ENCODE measurements around the gene TAC3.

Gene TAC3

DNA sequence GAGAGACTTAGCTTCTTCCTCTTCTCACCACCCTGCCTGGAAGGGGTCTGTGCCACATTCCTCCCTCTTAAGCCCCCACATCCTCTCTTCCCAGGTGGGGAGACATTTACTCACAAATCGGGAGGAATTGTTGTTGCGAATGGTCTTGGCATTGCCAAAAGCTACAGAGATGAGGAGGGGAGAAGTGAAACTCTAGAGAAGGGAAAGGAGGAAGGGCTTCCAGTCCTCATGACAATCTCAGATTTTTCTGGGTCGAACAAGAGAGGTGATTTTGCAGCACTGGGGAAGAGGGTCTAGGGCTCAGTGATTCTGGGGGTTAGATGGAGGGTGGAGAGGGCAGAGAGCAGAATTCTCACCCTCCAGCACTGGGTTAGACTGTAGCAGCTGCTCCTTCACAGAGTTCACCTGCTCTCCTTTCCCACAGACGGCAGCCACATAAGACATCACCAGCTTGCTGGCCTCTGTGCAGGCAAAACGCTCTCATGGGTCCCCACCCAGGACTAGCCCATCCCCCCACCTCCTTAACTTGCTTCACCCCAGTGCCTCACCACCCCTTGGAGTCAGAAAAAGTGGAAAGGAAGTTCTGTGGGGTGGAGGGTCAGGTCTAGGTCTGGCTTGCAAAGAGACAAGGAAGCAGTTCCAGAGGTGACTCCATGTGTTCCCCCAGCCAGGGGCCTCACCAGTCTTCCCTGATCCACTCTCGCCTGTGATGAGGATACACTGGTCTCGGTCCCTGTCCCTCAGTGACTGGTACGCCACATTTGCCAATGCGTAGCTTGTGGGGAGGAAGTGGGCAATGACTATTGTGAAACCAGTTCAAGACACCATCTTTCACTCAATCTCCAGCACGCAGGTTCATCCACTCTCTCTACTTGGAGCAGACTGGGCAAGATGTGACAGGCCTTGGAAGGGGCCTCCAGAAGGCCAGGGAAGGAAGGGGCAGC is 30.9 kb upstream of the TAC3 start:
- Histone ChIP-seq H3K4me3 (ENCODE audit: low read depth in 1 of 2, low read length in 1 of 2) (peak overlapping the region; percentile 34 to 50), H3K4me1 (ENCODE audit: control insufficient read depth in 1 of 2, insufficient read depth in 1 of 2, low read depth in 1 of 2, low read length in 1 of 2) (peaks cover 40 to 41% of the 10 kb centered on the region in 2 experiments), H3K9me3 (no peaks in the 10 kb centered on the region), H3K27ac (peak overlapping the region; percentile 59), H3K36me3 (no peaks in the 10 kb centered on the region), H3K27me3 (no peaks in the 10 kb centered on the region)
- TF ChIP-seq, protein P1, sequence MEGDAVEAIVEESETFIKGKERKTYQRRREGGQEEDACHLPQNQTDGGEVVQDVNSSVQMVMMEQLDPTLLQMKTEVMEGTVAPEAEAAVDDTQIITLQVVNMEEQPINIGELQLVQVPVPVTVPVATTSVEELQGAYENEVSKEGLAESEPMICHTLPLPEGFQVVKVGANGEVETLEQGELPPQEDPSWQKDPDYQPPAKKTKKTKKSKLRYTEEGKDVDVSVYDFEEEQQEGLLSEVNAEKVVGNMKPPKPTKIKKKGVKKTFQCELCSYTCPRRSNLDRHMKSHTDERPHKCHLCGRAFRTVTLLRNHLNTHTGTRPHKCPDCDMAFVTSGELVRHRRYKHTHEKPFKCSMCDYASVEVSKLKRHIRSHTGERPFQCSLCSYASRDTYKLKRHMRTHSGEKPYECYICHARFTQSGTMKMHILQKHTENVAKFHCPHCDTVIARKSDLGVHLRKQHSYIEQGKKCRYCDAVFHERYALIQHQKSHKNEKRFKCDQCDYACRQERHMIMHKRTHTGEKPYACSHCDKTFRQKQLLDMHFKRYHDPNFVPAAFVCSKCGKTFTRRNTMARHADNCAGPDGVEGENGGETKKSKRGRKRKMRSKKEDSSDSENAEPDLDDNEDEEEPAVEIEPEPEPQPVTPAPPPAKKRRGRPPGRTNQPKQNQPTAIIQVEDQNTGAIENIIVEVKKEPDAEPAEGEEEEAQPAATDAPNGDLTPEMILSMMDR (IDR thresholded peaks at IDR 0.05), result no peak

DNA sequence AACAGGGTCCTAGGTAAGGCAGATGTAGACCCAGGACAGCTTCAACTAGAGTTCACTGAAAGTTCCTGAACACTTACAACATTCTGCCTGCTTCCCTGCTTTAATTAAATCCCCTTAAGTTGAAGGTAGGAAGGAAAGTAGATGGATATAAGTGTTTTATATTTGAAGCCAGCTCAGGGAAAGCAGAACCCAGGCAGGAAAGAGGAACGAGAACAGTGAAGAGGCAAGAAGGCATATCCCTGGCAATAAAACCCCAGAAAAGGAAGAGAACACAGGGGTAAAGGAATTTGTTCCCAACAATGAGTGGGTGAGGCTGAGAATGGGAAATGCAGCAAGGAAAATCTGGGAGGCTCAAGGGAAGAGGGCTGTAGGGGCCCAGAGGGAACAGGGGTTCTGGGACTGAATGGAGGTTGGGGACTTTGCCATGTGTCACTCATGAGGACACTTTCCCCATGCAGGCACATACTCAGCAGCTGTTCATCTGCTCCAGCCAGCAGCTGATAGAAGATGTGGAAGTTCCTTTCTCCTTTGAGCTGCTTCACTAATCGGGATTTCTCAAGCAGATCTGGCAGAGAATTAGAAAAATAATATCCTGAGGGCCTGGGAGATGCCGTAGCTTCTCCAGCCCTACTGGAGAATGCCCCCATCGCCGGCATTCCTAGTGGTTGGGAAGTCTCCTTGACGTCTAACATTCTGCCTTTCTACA is 29.9 kb upstream of the TAC3 start:
- Histone ChIP-seq H3K27me3 (no peaks in the 10 kb centered on the region), H3K4me3 (ENCODE audit: low read depth in 1 of 2, low read length in 1 of 2) (no peak overlapping the region), H3K27ac (no peak overlapping the region), H3K4me1 (ENCODE audit: control insufficient read depth in 1 of 2, insufficient read depth in 1 of 2, low read depth in 1 of 2, low read length in 1 of 2) (peaks cover 40 to 41% of the 10 kb centered on the region in 2 experiments), H3K36me3 (no peaks in the 10 kb centered on the region), H3K9me3 (no peaks in the 10 kb centered on the region)
- TF ChIP-seq, protein P1 (IDR thresholded peaks at IDR 0.05), result no peak

DNA sequence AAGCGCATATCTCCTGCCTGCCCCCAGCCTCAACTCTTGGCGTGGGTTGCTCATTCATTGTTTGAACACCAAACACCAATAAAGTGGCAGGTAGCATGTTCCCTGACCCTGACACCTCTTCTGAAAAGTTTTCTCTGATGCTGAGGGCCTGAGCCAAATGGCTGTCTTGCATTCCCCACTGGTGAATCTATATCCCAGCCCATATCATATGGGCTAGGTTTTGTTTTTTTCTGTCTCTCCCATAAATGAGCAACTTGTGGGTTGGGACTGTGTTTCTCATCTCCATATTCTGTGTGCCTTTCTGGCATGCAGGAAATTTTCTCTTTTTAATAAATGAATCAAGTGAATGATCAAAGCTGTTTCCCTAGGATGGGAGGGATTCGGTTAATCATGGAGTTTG is 28.6 kb upstream of the TAC3 start:
- Histone ChIP-seq H3K9me3 (no peaks in the 10 kb centered on the region), H3K4me3 (ENCODE audit: low read depth in 1 of 2, low read length in 1 of 2) (no peak overlapping the region), H3K27me3 (no peaks in the 10 kb centered on the region), H3K36me3 (no peaks in the 10 kb centered on the region), H3K27ac (no peak overlapping the region), H3K4me1 (ENCODE audit: control insufficient read depth in 1 of 2, insufficient read depth in 1 of 2, low read depth in 1 of 2, low read length in 1 of 2) (peaks cover 38% of the 10 kb centered on the region in 2 experiments)
- TF ChIP-seq, protein P1 (IDR thresholded peaks at IDR 0.05), result no peak

DNA sequence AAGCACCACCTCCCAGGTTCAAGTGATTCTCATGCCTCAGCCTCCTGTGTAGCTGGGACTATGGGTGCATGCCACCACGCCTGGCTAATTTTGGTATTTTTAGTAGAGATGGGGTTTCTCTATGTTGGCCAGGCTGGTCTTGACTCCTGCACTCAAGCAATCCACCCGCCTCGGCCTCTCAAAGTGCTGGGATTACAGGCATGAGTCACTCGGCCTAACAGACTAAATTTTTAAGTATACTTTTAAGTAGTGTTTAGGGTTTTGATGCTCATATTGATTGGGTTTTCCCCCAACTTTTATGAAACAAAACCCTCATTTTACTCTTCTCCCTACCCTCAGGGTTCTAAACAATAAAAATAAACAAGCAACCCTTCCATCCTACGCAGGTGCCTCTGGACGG is 28.1 kb upstream of the TAC3 start:
- Histone ChIP-seq H3K27me3 (no peaks in the 10 kb centered on the region), H3K9me3 (no peaks in the 10 kb centered on the region)
- TF ChIP-seq, protein P1 (IDR thresholded peaks at IDR 0.05), result no peak

DNA sequence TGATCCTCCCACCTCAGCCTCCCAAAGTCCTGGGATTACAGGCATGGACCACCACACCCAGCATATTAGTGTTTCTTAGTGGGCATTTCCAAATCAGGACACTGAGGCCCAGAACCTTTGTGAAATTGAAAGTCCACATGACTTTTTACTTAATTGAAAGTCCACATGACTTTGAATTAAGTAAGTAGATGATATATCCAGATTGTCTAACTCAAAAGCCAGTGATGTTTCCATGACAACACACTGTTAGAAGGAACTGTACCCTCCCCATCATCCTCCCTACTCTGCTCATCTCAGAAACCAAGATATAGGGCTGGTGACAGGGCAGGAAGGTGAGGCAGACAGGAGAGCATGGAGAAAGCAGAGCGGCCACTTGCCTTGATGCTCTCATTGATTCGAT is 26.4 kb upstream of the TAC3 start:
- peaks cover 16% of the 10 kb centered on the region in 2 experiments for H3K4me1 ChIP-seq (ENCODE audit: control insufficient read depth in 1 of 2, insufficient read depth in 1 of 2, low read depth in 1 of 2, low read length in 1 of 2)

More for the DNA sequence above, 28.1 kb upstream of the TAC3 start:
- Histone ChIP-seq H3K36me3 (no peaks in the 10 kb centered on the region), H3K4me1 (ENCODE audit: control insufficient read depth in 1 of 2, insufficient read depth in 1 of 2, low read depth in 1 of 2, low read length in 1 of 2) (peaks cover 34% of the 10 kb centered on the region in 2 experiments), H3K4me3 (ENCODE audit: low read depth in 1 of 2, low read length in 1 of 2) (no peak overlapping the region), H3K27ac (no peak overlapping the region)

More for the DNA sequence above, 26.4 kb upstream of the TAC3 start:
- Histone ChIP-seq H3K36me3 (no peaks in the 10 kb centered on the region), H3K27ac (no peak overlapping the region), H3K9me3 (no peaks in the 10 kb centered on the region), H3K4me3 (ENCODE audit: low read depth in 1 of 2, low read length in 1 of 2) (no peak overlapping the region), H3K27me3 (no peaks in the 10 kb centered on the region)
- TF ChIP-seq, protein P1 (IDR thresholded peaks at IDR 0.05), result no peak
